Ovary (tissue), 9 donors: ENCODE data around the gene PHKA1. TPM values are rescaled to one million over a fixed set of nuclear protein-coding genes. Genes with fewer than 3 reads are reported as not detected.

Experiments used
- DNase-seq, 5 donors: peaks; one replicate each; pipeline ENCODE4 v3.0.0-alpha.2; 2019 to 2020
- H3K27ac ChIP-seq, 2 donors: fragments of 200-600 bp; one replicate each; pipeline versions ENCODE4 v1.5.1 to v1.8.0; 2019 to 2022
- H3K27me3 ChIP-seq: fragments of 200-600 bp; one replicate; pipeline ENCODE4 v1.8.0; 2022
- H3K36me3 ChIP-seq: fragments of 200-600 bp; sonication (generic); one replicate; pipeline ENCODE4 v1.5.1; 2019
- H3K4me1 ChIP-seq: one replicate; pipeline ENCODE4 v1.8.1; 2013; ENCODE audit warnings: mild to moderate bottlenecking, moderate library complexity; ENCODE audit not compliant: insufficient read depth
- H3K4me3 ChIP-seq: fragments of 200-600 bp; sonication (generic); one replicate; pipeline ENCODE4 v1.5.1; 2017
- H3K9me3 ChIP-seq, 2 donors: fragments of 200-600 bp in 1 of 2; sonication (generic) in 1 of 2; one replicate each; pipeline versions ENCODE4 v1.5.1 to v1.8.1; 2013 to 2019; ENCODE audit warnings: mild to moderate bottlenecking in 1 of 2, moderate library complexity in 1 of 2
- EP300 ChIP-seq: sonication (generic); formaldehyde crosslinking; IDR thresholded peaks from one replicate; pipeline ENCODE4 v1.6.1; 2017; ENCODE audit warnings: antibody characterized with exemption
- POLR2A ChIP-seq: fragments of 450-650 bp; IDR thresholded peaks from one replicate; pipeline ENCODE4 v1.6.1; 2017; ENCODE audit warnings: antibody characterized with exemption, mild to moderate bottlenecking, moderate library complexity
- WGBS, 3 donors: extraction: QIAGEN DNeasy Blood & Tissue Kit in 1 of 3; methylation state at CpG; one replicate each; pipeline versions ENCODE4 v1.1.5 to v1.1.7; 2013 to 2017; 5-methylcytosine and 5-hydroxymethylcytosine counted together
- intact Hi-C, 4 donors: fragments of 100-400 bp; cut with DNase I; formaldehyde crosslinking; loops; one replicate each; pipeline versions ENCODE4 v1.11.0 to v1.15.1; 2022 to 2023
- polyA plus RNA-seq, 2 donors: library from polyadenylated mRNA; stranded (reverse); fragments of 200-250 nt in 1 of 2; fragments of 350-450 nt in 1 of 2; fragmentation: Illumina TruSeq in 1 of 2; extraction: RNeasy Lipid Tissue Mini Kit (QIAGEN cat#74804) in 1 of 2; gene quantifications; one replicate each; pipeline ENCODE4 v1.2.3, GENCODE V29; 2013 to 2014
- total RNA-seq, 7 donors: library from RNA; depleted of rRNA in 2 of 7; stranded (reverse); fragments of >200 nt in 2 of 7; fragmentation: NEBNext Ultra II Directional in 3 of 7; extraction: Animal tissue kit (Norgen Biotek cat#: 25700) in 3 of 7; gene quantifications; one replicate each; pipeline versions ENCODE4 v1.1.0 to v1.2.4, GENCODE V29; 2016 to 2023
- TF ChIP-seq, protein P1 (sequence below), 3 donors: fragments of 450-650 bp in 2 of 3; fragments of 200-600 bp in 1 of 3; IDR thresholded peaks; one replicate each; pipeline versions ENCODE4 v1.5.1 to v1.8.0; 2016 to 2022; ENCODE audit warnings: antibody characterized with exemption in 3 of 3, mild to moderate bottlenecking in 1 of 3
- donor health status: DM: no; HTN: no; CAD: no; lungs with moderate emphysema.
- donor health status: DM: no; HTN: no; CAD: no.
- donor health status: Bipolar disorder and iron deficiency.
- donor health status: DM: yes; HTN: yes; CAD: no.
- donor health status: DM: no; HTN: no; CAD: no.
- donor health status: DM: yes; HTN: yes; CAD: no.

Gene PHKA1
- total and polyA plus RNA-seq, 9 donors, result 4.6 to 14.8 (median 9.2) TPM

- H3K4me3 ChIP-seq, result no peak overlapping the region
- H3K36me3 ChIP-seq, result no peaks in the 10 kb centered on the region
- no peak for TF ChIP-seq EP300
- TF ChIP-seq, protein P1, sequence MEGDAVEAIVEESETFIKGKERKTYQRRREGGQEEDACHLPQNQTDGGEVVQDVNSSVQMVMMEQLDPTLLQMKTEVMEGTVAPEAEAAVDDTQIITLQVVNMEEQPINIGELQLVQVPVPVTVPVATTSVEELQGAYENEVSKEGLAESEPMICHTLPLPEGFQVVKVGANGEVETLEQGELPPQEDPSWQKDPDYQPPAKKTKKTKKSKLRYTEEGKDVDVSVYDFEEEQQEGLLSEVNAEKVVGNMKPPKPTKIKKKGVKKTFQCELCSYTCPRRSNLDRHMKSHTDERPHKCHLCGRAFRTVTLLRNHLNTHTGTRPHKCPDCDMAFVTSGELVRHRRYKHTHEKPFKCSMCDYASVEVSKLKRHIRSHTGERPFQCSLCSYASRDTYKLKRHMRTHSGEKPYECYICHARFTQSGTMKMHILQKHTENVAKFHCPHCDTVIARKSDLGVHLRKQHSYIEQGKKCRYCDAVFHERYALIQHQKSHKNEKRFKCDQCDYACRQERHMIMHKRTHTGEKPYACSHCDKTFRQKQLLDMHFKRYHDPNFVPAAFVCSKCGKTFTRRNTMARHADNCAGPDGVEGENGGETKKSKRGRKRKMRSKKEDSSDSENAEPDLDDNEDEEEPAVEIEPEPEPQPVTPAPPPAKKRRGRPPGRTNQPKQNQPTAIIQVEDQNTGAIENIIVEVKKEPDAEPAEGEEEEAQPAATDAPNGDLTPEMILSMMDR (IDR thresholded peaks at IDR 0.05), result no peak
- no peak for TF ChIP-seq POLR2A
- no peak overlapping the region for H3K27ac ChIP-seq
- H3K27me3 ChIP-seq, result no peaks in the 10 kb centered on the region
- intact Hi-C loops, result no loop called here
- H3K9me3 ChIP-seq, result no peaks in the 10 kb centered on the region
- 70 to 73% (median 71%) methylated on average over 4 of the region's 4 CpGs for WGBS, 3 donors
- no peak for DNase-seq
- H3K4me1 ChIP-seq, result no peaks in the 10 kb centered on the region
Observed at GRCh38 chrX:72641611-72642010, 72.5 kb downstream of the PHKA1 start.

- intact Hi-C loops, result no loop called here
- Histone ChIP-seq H3K27me3 (no peaks in the 10 kb centered on the region), H3K36me3 (no peaks in the 10 kb centered on the region), H3K9me3 (no peaks in the 10 kb centered on the region), H3K4me3 (no peak overlapping the region), H3K4me1 (no peaks in the 10 kb centered on the region), H3K27ac (peak overlapping the region in 1 of 2 donors; percentile 37)
- TF ChIP-seq POLR2A (no peak), EP300 (no peak)
- TF ChIP-seq, protein P1 (IDR thresholded peaks at IDR 0.05), result no peak
- WGBS, 3 donors, result 59 to 73% (median 62%) methylated on average over 1 of the region's 1 CpG
- no peak for DNase-seq
Observed at GRCh38 chrX:72635930-72636329, 78.2 kb downstream of the PHKA1 start.

DNA sequence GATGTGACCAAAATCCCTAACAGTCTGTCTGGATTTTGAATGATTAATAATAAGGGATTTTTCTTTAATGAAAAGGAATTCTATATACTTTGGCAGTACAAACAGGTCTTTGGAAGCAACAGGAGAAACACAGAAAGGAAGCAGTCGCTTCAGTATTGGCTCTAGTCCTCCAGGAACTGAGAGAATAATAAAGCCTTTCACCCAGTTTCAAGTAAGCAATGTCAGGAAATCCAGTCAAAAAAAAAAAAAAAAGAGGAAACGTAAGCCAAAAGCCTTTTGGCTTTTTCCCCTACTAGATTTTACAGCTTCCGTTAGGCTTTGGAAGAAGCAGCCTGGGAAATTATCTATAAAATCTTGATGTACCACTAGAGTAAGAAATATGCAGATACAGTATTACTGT is 79.8 kb downstream of the PHKA1 start:
- Histone ChIP-seq H3K4me3 (no peak overlapping the region), H3K4me1 (no peaks in the 10 kb centered on the region), H3K36me3 (no peaks in the 10 kb centered on the region), H3K9me3 (no peaks in the 10 kb centered on the region), H3K27ac (peak overlapping the region in 1 of 2 donors; percentile 43), H3K27me3 (no peaks in the 10 kb centered on the region)
- DNase-seq, result no peak
- WGBS, 3 donors, result 14 to 26% (median 19%) methylated on average over 3 of the region's 3 CpGs
- TF ChIP-seq, protein P1 (IDR thresholded peaks at IDR 0.05), result no peak
- TF ChIP-seq POLR2A (no peak), EP300 (no peak)
- intact Hi-C loops, result no loop called here

- TF ChIP-seq EP300 (no peak), POLR2A (no peak)
- TF ChIP-seq, protein P1 (IDR thresholded peaks at IDR 0.05), result no peak
- no peaks in the 10 kb centered on the region for H3K4me1 ChIP-seq
- no peak overlapping the region for H3K4me3 ChIP-seq
- H3K9me3 ChIP-seq, result no peaks in the 10 kb centered on the region
- DNase-seq, result no peak
- WGBS, 3 donors, result 59 to 91% (median 68%) methylated on average over 1 of the region's 1 CpG
- H3K27ac ChIP-seq, result no peak overlapping the region
- intact Hi-C loops, result no loop called here
- no peaks in the 10 kb centered on the region for H3K36me3 ChIP-seq
- H3K27me3 ChIP-seq, result no peaks in the 10 kb centered on the region
Observed at GRCh38 chrX:72630185-72630584, 83.9 kb downstream of the PHKA1 start.

DNA sequence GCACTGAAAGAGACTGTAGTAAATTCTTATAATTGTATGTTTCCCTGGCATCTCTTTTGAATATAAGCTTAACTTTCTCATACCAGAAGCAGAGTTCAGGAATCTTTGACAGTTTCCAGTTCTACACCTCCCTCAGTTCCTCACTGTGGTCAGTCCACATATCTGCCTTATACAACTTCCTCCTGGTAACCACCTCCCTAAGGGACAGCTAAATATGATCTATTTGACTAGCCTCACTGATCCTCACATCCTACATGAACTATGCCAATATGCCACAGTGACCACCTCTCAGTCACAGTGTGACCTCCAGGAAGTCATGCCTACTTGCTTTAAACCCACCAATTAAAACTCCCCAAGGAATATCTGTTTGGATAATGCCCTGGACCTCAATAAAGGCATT is 89.9 kb downstream of the PHKA1 start:
- Histone ChIP-seq H3K4me3 (no peak overlapping the region), H3K27me3 (no peaks in the 10 kb centered on the region), H3K4me1 (peaks cover 4% of the 10 kb centered on the region), H3K27ac (no peak overlapping the region), H3K9me3 (no peaks in the 10 kb centered on the region), H3K36me3 (no peaks in the 10 kb centered on the region)
- TF ChIP-seq, protein P1 (IDR thresholded peaks at IDR 0.05), result no peak
- no peak for TF ChIP-seq POLR2A
- intact Hi-C loops, result no loop called here
- no peak for DNase-seq
